CD14-positive monocyte (primary cell): ENCODE measurements around the gene CDH13. TPM values are rescaled to one million over a fixed set of nuclear protein-coding genes. Genes with fewer than 3 reads are reported as not detected.

ENCODE experiments used
- DNase-seq, 3 donors: peaks; one replicate each; pipeline ENCODE4 v3.0.0-alpha.2; 2011 to 2022
- H2AFZ ChIP-seq: 2 replicates; pipeline ENCODE4 v1.6.0; 2012; ENCODE audit warnings: mild to moderate bottlenecking, low read depth, low read length, inconsistent platforms; ENCODE audit not compliant: insufficient read depth, poor library complexity, severe bottlenecking
- H3K27ac ChIP-seq, 2 donors: 1 replicate in 1 of 2; 2 replicates in 1 of 2; pipeline ENCODE4 v1.5.1; 2012 to 2013; ENCODE audit warnings: low read length in 2 of 2, control low read depth in 1 of 2, inconsistent platforms in 1 of 2, low read depth in 1 of 2, mild to moderate bottlenecking in 1 of 2
- H3K27me3 ChIP-seq, 2 donors: one replicate each; pipeline versions ENCODE4 v1.6.0 to v1.6.1; 2011 to 2013; ENCODE audit warnings: low read length in 2 of 2; ENCODE audit not compliant: control insufficient read depth in 2 of 2, insufficient read depth in 2 of 2
- H3K36me3 ChIP-seq, 2 donors: replicated peaks in 1 of 2; 1 replicate in 1 of 2; 2 replicates in 1 of 2; pipeline versions ENCODE4 v1.5.1 to v1.6.1; 2012 to 2013; ENCODE audit warnings: low read length in 2 of 2, control low read depth in 1 of 2, inconsistent platforms in 1 of 2, mild to moderate bottlenecking in 1 of 2; ENCODE audit not compliant: insufficient read depth in 2 of 2, control insufficient read depth in 1 of 2
- H3K4me1 ChIP-seq, 2 donors: 1 replicate in 1 of 2; 2 replicates in 1 of 2; pipeline versions ENCODE4 v1.5.1 to v1.6.1; 2012 to 2013; ENCODE audit warnings: low read length in 2 of 2, control low read depth in 1 of 2, inconsistent platforms in 1 of 2, mild to moderate bottlenecking in 1 of 2, moderate library complexity in 1 of 2; ENCODE audit not compliant: insufficient read depth in 2 of 2, control insufficient read depth in 1 of 2
- H3K4me2 ChIP-seq: replicated peaks from 2 replicates; pipeline ENCODE3; 2012; ENCODE audit warnings: low read length, moderate library complexity, mild to moderate bottlenecking; ENCODE audit not compliant: poor library complexity, severe bottlenecking; ENCODE audit errors: extremely low read depth
- H3K4me3 ChIP-seq, 3 experiments: fragments of 200-600 bp in 1 of 3; sonication (generic) in 1 of 3; replicated peaks in 1 of 3; 1 replicate in 2 of 3; 2 replicates in 1 of 3; pipeline ENCODE4 v1.5.1; 2011 to 2013; ENCODE audit warnings: low read length in 3 of 3, mild to moderate bottlenecking in 3 of 3, control low read depth in 2 of 3, low read depth in 2 of 3, inconsistent platforms in 1 of 3, moderate library complexity in 1 of 3
- H3K79me2 ChIP-seq: 2 replicates; pipeline ENCODE4 v1.6.0; 2012; ENCODE audit warnings: mild to moderate bottlenecking, control low read depth, inconsistent platforms, low read length, moderate library complexity; ENCODE audit not compliant: insufficient read depth
- H3K9ac ChIP-seq: 2 replicates; pipeline ENCODE4 v1.6.0; 2017; ENCODE audit warnings: low read length, mild to moderate bottlenecking; ENCODE audit not compliant: insufficient read depth, poor library complexity, severe bottlenecking
- H3K9me3 ChIP-seq, 2 donors: replicated peaks in 1 of 2; 1 replicate in 1 of 2; 2 replicates in 1 of 2; pipeline versions ENCODE4 v1.5.1 to v1.6.1; 2012 to 2013; ENCODE audit warnings: low read length in 2 of 2, control low read depth in 1 of 2; ENCODE audit not compliant: control insufficient read depth in 1 of 2, insufficient read depth in 1 of 2
- H4K20me1 ChIP-seq: 2 replicates; pipeline ENCODE4 v1.6.0; 2012; ENCODE audit warnings: mild to moderate bottlenecking, low read length, control low read depth, moderate library complexity; ENCODE audit not compliant: insufficient read depth
- H3K27ac Mint-ChIP-seq, 7 donors: one replicate each; pipeline ENCODE4 v1.8.0; 2020; ENCODE audit warnings: mild to moderate bottlenecking in 7 of 7, mixed read lengths in 7 of 7, moderate library complexity in 6 of 7, inconsistent platforms in 2 of 7
- H3K27me3 Mint-ChIP-seq, 3 donors: one replicate each; pipeline ENCODE4 v1.8.0; 2021 to 2022; ENCODE audit warnings: low read depth in 3 of 3, mild to moderate bottlenecking in 3 of 3, mixed read lengths in 3 of 3, moderate library complexity in 3 of 3, inconsistent platforms in 1 of 3
- H3K36me3 Mint-ChIP-seq, 2 donors: one replicate each; pipeline ENCODE4 v1.8.0; 2020; ENCODE audit warnings: mixed read lengths in 2 of 2, inconsistent platforms in 1 of 2, mild to moderate bottlenecking in 1 of 2
- H3K4me1 Mint-ChIP-seq: one replicate; pipeline ENCODE4 v1.8.0; 2020; ENCODE audit warnings: mild to moderate bottlenecking, mixed read lengths
- H3K4me3 Mint-ChIP-seq, 2 donors: one replicate each; pipeline ENCODE4 v1.8.0; 2020; ENCODE audit warnings: mild to moderate bottlenecking in 2 of 2, mixed read lengths in 2 of 2, moderate library complexity in 1 of 2
- H3K9me3 Mint-ChIP-seq, 7 donors: one replicate each; pipeline ENCODE4 v1.8.0; 2020 to 2022; ENCODE audit warnings: mixed read lengths in 7 of 7, mild to moderate bottlenecking in 6 of 7, moderate library complexity in 6 of 7, inconsistent platforms in 2 of 7
- CTCF ChIP-seq: fragments of 200-600 bp; IDR thresholded peaks from one replicate; pipeline ENCODE4 v1.8.0; 2022; ENCODE audit warnings: antibody characterized with exemption, mild to moderate bottlenecking
- WGBS: methylation state at CpG from one replicate; pipeline ENCODE4 v1.1.5; 2013; ENCODE audit warnings: missing lambda C conversion rate; ENCODE audit not compliant: insufficient coverage; 5-methylcytosine and 5-hydroxymethylcytosine counted together
- intact Hi-C, 2 donors: fragments of 100-400 bp; cut with micrococcal nuclease; formaldehyde crosslinking; loops; one replicate each; pipeline versions ENCODE4 v1.15.0 to v1.15.1; 2023
- polyA plus RNA-seq, 3 donors: library from polyadenylated mRNA; depleted of rRNA in 1 of 3; unstranded in 2 of 3; stranded (reverse) in 1 of 3; fragments of 300-500 nt in 2 of 3; fragments of >200 nt in 1 of 3; fragmentation: Illumina TruSeq in 2 of 3; gene quantifications; 1 replicate in 2 of 3; 2 replicates in 1 of 3; pipeline ENCODE4 v1.2.3, GENCODE V29; 2012 to 2021

CDH13 gene
- polyA plus RNA-seq, 3 donors, result 0.13 to 0.19 TPM; not detected in 1

- Histone ChIP-seq H3K9ac (no peak overlapping the region), H3K9me3 (no peaks in the 10 kb centered on the region), H3K27ac (no peak overlapping the region), H3K4me1 (no peaks in the 10 kb centered on the region), H3K4me3 (no peak overlapping the region), H3K36me3 (no peaks in the 10 kb centered on the region), H3K4me2 (no peak overlapping the region), H3K79me2 (no peaks in the 10 kb centered on the region), H4K20me1 (no peaks in the 10 kb centered on the region), H3K27me3 (no peaks in the 10 kb centered on the region), H2AFZ (no peak overlapping the region)
- 88% methylated on average over 15 of the region's 15 CpGs for WGBS
- peaks cover 0 to 9% (median 2%) of the 10 kb centered on the region in 3 donors for H3K27me3 Mint-ChIP-seq
- no peaks in the 10 kb centered on the region for H3K36me3 Mint-ChIP-seq
- no peak for DNase-seq
- H3K27ac Mint-ChIP-seq, result no peak overlapping the region
- no peaks in the 10 kb centered on the region for H3K4me1 Mint-ChIP-seq
- peaks cover 0 to 3% (median 2%) of the 10 kb centered on the region in 7 donors for H3K9me3 Mint-ChIP-seq
- intact Hi-C loops, result no loop called here
- H3K4me3 Mint-ChIP-seq, result no peak overlapping the region
- TF ChIP-seq CTCF, result no peak
Measured at GRCh38 chr16:83599789-83600462, 973.2 kb downstream of the CDH13 start.

- Histone ChIP-seq H3K9me3 (no peaks in the 10 kb centered on the region), H2AFZ (no peak overlapping the region), H3K27ac (no peak overlapping the region), H3K9ac (no peak overlapping the region), H3K4me1 (no peaks in the 10 kb centered on the region), H4K20me1 (no peaks in the 10 kb centered on the region), H3K4me3 (no peak overlapping the region), H3K79me2 (no peaks in the 10 kb centered on the region), H3K27me3 (no peaks in the 10 kb centered on the region), H3K36me3 (no peaks in the 10 kb centered on the region), H3K4me2 (no peak overlapping the region)
- TF ChIP-seq CTCF, result no peak
- H3K4me1 Mint-ChIP-seq, result no peaks in the 10 kb centered on the region
- H3K27ac Mint-ChIP-seq, result no peak overlapping the region
- no peak overlapping the region for H3K4me3 Mint-ChIP-seq
- H3K27me3 Mint-ChIP-seq, result peaks cover 2 to 6% (median 6%) of the 10 kb centered on the region in 3 donors
- no peaks in the 10 kb centered on the region for H3K36me3 Mint-ChIP-seq
- intact Hi-C loops, result no loop called here
- peaks cover 0 to under 1% (median 0%) of the 10 kb centered on the region in 7 donors for H3K9me3 Mint-ChIP-seq
- 25% methylated on average over 1 of the region's 5 CpGs for WGBS
- DNase-seq, result no peak
Measured at GRCh38 chr16:83602761-83603722, 976.3 kb downstream of the CDH13 start.
